HCT116 (cell line): ENCODE measurements around the gene MACROD1. TPM values are rescaled to one million over a fixed set of nuclear protein-coding genes. Genes with fewer than 3 reads are reported as not detected.

Experiments used
- ATAC-seq: fragments of 200-7000 bp; cut with Tn5 transposase; 2 replicates; pipeline ENCODE4 v1.9.1; 2020; ENCODE audit warnings: mild to moderate bottlenecking, moderate library complexity
- BruUV-seq: library from RNA; stranded (reverse); fragments of 400-500 nt; replicated peaks from 2 replicates; lab custom pipeline; 2021; lab: Mats Ljungman, UMichigan
- CTCF ChIA-PET: fragments of 300-600 bp; sonication (Branson Sonifier 250); formaldehyde crosslinking; loops from one replicate; lab custom pipeline; 2021; ENCODE audit warnings: antibody characterized with exemption; lab: Charles Lee
- POLR2A ChIA-PET: fragments of 300-600, 350-600 bp; sonication (Branson Sonifier 250); formaldehyde crosslinking; loops from one replicate; lab custom pipeline; 2021; ENCODE audit warnings: antibody characterized with exemption; lab: Charles Lee
- RAD21 ChIA-PET, 2 experiments: fragments of 300-600 bp; sonication (Branson Sonifier 250); formaldehyde crosslinking; loops; one replicate each; lab custom pipeline; 2023; ENCODE audit warnings: low total read pairs in 2 of 2; ENCODE audit not compliant: uncharacterized antibody in 2 of 2, unreplicated experiment in 2 of 2, low non-redundant PET in 1 of 2; lab: Charles Lee
- DNase-seq: peaks from one replicate; pipeline ENCODE4 v3.0.0-alpha.2; 2010; ENCODE audit warnings: low read depth, low spot score
- H2AFZ ChIP-seq: fragments of 200-600 bp; shearing (Covaris generic), sonication (generic); 2 replicates; pipeline ENCODE4 v1.6.1; 2017; ENCODE audit warnings: low read depth, mixed run types, mixed read lengths, antibody characterized with exemption, low read length; ENCODE audit not compliant: poor library complexity, severe bottlenecking
- H3K27ac ChIP-seq: 2 replicates; pipeline ENCODE4 v1.5.1; 2012; ENCODE audit warnings: low read depth, low read length
- H3K27me3 ChIP-seq: fragments of 200-600 bp; sonication (generic); 2 replicates; pipeline ENCODE4 v1.6.1; 2016; ENCODE audit warnings: mixed run types, low read length, mixed read lengths; ENCODE audit not compliant: insufficient read depth
- H3K36me3 ChIP-seq, 2 experiments: fragments of 200-500 bp in 1 of 2; fragments of 200-600 bp in 1 of 2; sonication (Bioruptor generic) in 1 of 2; sonication (generic) in 1 of 2; 2 replicates each; pipeline versions ENCODE4 v1.5.1 to v1.6.1; 2014 to 2016; ENCODE audit warnings: low read length in 2 of 2, inconsistent platforms in 1 of 2, mixed read lengths in 1 of 2, mixed run types in 1 of 2; ENCODE audit not compliant: insufficient read depth in 2 of 2, control insufficient read depth in 1 of 2
- H3K4me1 ChIP-seq, 2 experiments: fragments of 200-600 bp in 1 of 2; sonication (generic) in 1 of 2; 2 replicates each; pipeline versions ENCODE4 v1.5.1 to v1.6.1; 2012 to 2017; ENCODE audit warnings: low read length in 2 of 2, inconsistent platforms in 1 of 2, mild to moderate bottlenecking in 1 of 2, mixed read lengths in 1 of 2, mixed run types in 1 of 2, moderate library complexity in 1 of 2; ENCODE audit not compliant: insufficient read depth in 2 of 2, control insufficient read depth in 1 of 2
- H3K4me2 ChIP-seq: fragments of 200-600 bp; sonication (generic); 2 replicates; pipeline ENCODE4 v1.6.1; 2017; ENCODE audit warnings: mixed run types, low read length, mixed read lengths
- H3K4me3 ChIP-seq, 2 experiments: fragments of 200-600 bp in 1 of 2; sonication (generic) in 1 of 2; replicated peaks in 1 of 2; 2 replicates each; pipeline ENCODE4 v1.5.1; 2011 to 2016; ENCODE audit warnings: low read length in 2 of 2, control low read depth in 1 of 2, low read depth in 1 of 2, mild to moderate bottlenecking in 1 of 2, mixed read lengths in 1 of 2, mixed run types in 1 of 2
- H3K79me2 ChIP-seq: fragments of 200-600 bp; sonication (generic); 2 replicates; pipeline ENCODE4 v1.6.1; 2017; ENCODE audit warnings: mild to moderate bottlenecking, mixed run types, low read length, moderate library complexity, mixed read lengths; ENCODE audit not compliant: insufficient read depth
- H3K9ac ChIP-seq: fragments of 200-600 bp; sonication (generic); 2 replicates; pipeline ENCODE4 v1.6.1; 2016; ENCODE audit warnings: low read length, mixed read lengths
- H3K9me2 ChIP-seq: fragments of 200-600 bp; sonication (generic), shearing (Covaris generic); 2 replicates; pipeline ENCODE4 v1.6.1; 2017; ENCODE audit warnings: mixed run types, mild to moderate bottlenecking, moderate library complexity; ENCODE audit not compliant: insufficient read depth
- H3K9me3 ChIP-seq, 2 experiments: fragments of 200-500 bp in 1 of 2; fragments of 200-600 bp in 1 of 2; sonication (Bioruptor generic) in 1 of 2; sonication (generic) in 1 of 2; 2 replicates each; pipeline ENCODE4 v1.6.1; 2014 to 2017; ENCODE audit warnings: low read length in 2 of 2, mixed read lengths in 2 of 2, inconsistent platforms in 1 of 2, low read depth in 1 of 2, mild to moderate bottlenecking in 1 of 2, mixed run types in 1 of 2, moderate library complexity in 1 of 2; ENCODE audit not compliant: control insufficient read depth in 1 of 2, insufficient read depth in 1 of 2
- H4K20me1 ChIP-seq: fragments of 200-600 bp; sonication (generic), shearing (Covaris generic); 2 replicates; pipeline ENCODE4 v1.6.1; 2017; ENCODE audit warnings: mixed run types, mild to moderate bottlenecking, moderate library complexity; ENCODE audit not compliant: insufficient read depth
- ATF3 ChIP-seq: IDR thresholded peaks from 2 replicates; pipeline ENCODE4 v1.6.1; 2012
- CBX3 ChIP-seq: IDR thresholded peaks from 2 replicates; pipeline ENCODE4 v1.6.1; 2012; ENCODE audit warnings: low read depth
- EGR1 ChIP-seq: IDR thresholded peaks from 2 replicates; pipeline ENCODE4 v1.6.1; 2012; ENCODE audit warnings: low read depth
- JUND ChIP-seq: IDR thresholded peaks from 2 replicates; pipeline ENCODE4 v1.6.1; 2012
- MAX ChIP-seq: IDR thresholded peaks from 2 replicates; pipeline ENCODE4 v1.6.1; 2012
- POLR2AphosphoS5 ChIP-seq: IDR thresholded peaks from 2 replicates; pipeline ENCODE4 v1.6.1; 2011; ENCODE audit warnings: mild to moderate bottlenecking, low read depth, low read length, moderate library complexity
- RAD21 ChIP-seq: IDR thresholded peaks from 2 replicates; pipeline ENCODE4 v1.6.1; 2012; ENCODE audit warnings: low read depth, mild to moderate bottlenecking
- REST ChIP-seq: IDR thresholded peaks from 2 replicates; pipeline ENCODE4 v1.6.1; 2012; ENCODE audit warnings: low read depth
- YY1 ChIP-seq: IDR thresholded peaks from 2 replicates; pipeline ENCODE4 v1.6.1; 2011; ENCODE audit warnings: low read length, low read depth, moderate library complexity, mild to moderate bottlenecking; ENCODE audit not compliant: insufficient replicate concordance; ENCODE audit errors: extremely low read depth
- ZFX ChIP-seq: fragments of 450-650 bp; IDR thresholded peaks from 2 replicates; pipeline ENCODE4 v1.6.1; 2017
- intact Hi-C: fragments of 100-400 bp; cut with micrococcal nuclease; formaldehyde crosslinking; loops from 2 replicates; pipeline ENCODE4 v1.10.0; 2022
- total RNA-seq: library from RNA; stranded (reverse); gene quantifications from one replicate; pipeline ENCODE4 v1.2.1, GENCODE V29; 2021; ENCODE audit not compliant: unreplicated experiment

MACROD1 gene
- total RNA-seq, 1 experiment from 2014 or later, result 61.1 TPM

GRCh38 chr11:64208086-64208795 lies 42.3 kb upstream of the MACROD1 start:
- BruUV-seq, result no TSS peak
- Histone ChIP-seq H3K36me3 (peaks cover 16 to 24% of the 10 kb centered on the region in 2 experiments), H3K79me2 (peaks cover 9% of the 10 kb centered on the region; the same call in 1 of the 2 replicates), H3K4me2 (no peak overlapping the region), H3K4me1 (peaks cover 0 to 8% of the 10 kb centered on the region in 2 experiments; a peak in 1 of 4 replicates), H3K4me3 (no peak overlapping the region), H4K20me1 (no peaks in the 10 kb centered on the region), H3K27ac (no peak overlapping the region), H3K27me3 (no peaks in the 10 kb centered on the region), H3K9me2 (no peaks in the 10 kb centered on the region), H3K9ac (no peak overlapping the region), H2AFZ (no peak overlapping the region), H3K9me3 (no peaks in the 10 kb centered on the region)
- no peak for DNase-seq
- ChIA-PET POLR2A (no interaction called here), RAD21 (no interaction called here), CTCF (no interaction called here)
- ATAC-seq, result no peak
- TF ChIP-seq JUND (no peak), REST (no peak), RAD21 (no peak), EGR1 (no peak), YY1 (no peak), ATF3 (no peak), CBX3 (no peak), MAX (no peak), ZFX (no peak), POLR2AphosphoS5 (no peak)
- intact Hi-C loops, result no loop called here
